ENCODE data around the gene FUNDC2. TPM values are rescaled to one million over a fixed set of nuclear protein-coding genes. Genes with fewer than 3 reads are reported as not detected.
"Not testable (repeated sequence)": the region's sequence is repeated elsewhere in the genome, so short reads cannot be mapped to it uniquely, and the experiment has no call there.

Gene FUNDC2
- total RNA-seq, 2 donors from 2014 or later = 43.7 to 51.8 TPM

GRCh38 chrX:154991476-154991875 lies 35.2 kb upstream of the FUNDC2 start:
- TF ChIP-seq CTCF (IDR thresholded peaks at IDR 0.05) = no peak
- Histone ChIP-seq H3K4me3 (no peak overlapping the region), H3K36me3 (no peaks in the 10 kb centered on the region), H3K4me1 (ENCODE audit: control insufficient read depth in 1 of 2, low read depth in 2 of 2) (no peaks in the 10 kb centered on the region), H3K27me3 (replicated peaks; ENCODE audit: insufficient read depth) (no peaks in the 10 kb centered on the region), H3K27ac (no peak overlapping the region), H3K9me3 (no peaks in the 10 kb centered on the region)
- no peak for ATAC-seq (ENCODE audit: insufficient number of reproducible peaks, low FRiP score, low read depth)
- DNase-seq (ENCODE audit: low spot score) = no peak

- DNase-seq (ENCODE audit: low spot score) (no peak), ATAC-seq (ENCODE audit: insufficient number of reproducible peaks, low FRiP score, low read depth) (no peak)
- Histone ChIP-seq H3K4me1 (ENCODE audit: control insufficient read depth in 1 of 2, low read depth in 2 of 2) (no peaks in the 10 kb centered on the region), H3K9me3 (no peaks in the 10 kb centered on the region), H3K27me3 (replicated peaks; ENCODE audit: insufficient read depth) (no peaks in the 10 kb centered on the region), H3K36me3 (no peaks in the 10 kb centered on the region), H3K27ac (no peak overlapping the region), H3K4me3 (no peak overlapping the region)
- no peak for TF ChIP-seq CTCF (IDR thresholded peaks at IDR 0.05)
These were observed 28.3 kb upstream of the FUNDC2 start for GRCh38 chrX:154998204-154998880.

- no peak for TF ChIP-seq CTCF (IDR thresholded peaks at IDR 0.05)
- no peak overlapping the region for H3K4me3 ChIP-seq
- no peak overlapping the region for H3K27ac ChIP-seq
- H3K36me3 ChIP-seq = no peaks in the 10 kb centered on the region
- no peak for DNase-seq (ENCODE audit: low spot score)
- ATAC-seq (ENCODE audit: insufficient number of reproducible peaks, low FRiP score, low read depth) = no peak
- H3K9me3 ChIP-seq = no peaks in the 10 kb centered on the region
- no peaks in the 10 kb centered on the region for H3K4me1 ChIP-seq (ENCODE audit: control insufficient read depth in 1 of 2, low read depth in 2 of 2)
- H3K27me3 ChIP-seq (replicated peaks; ENCODE audit: insufficient read depth) = no peaks in the 10 kb centered on the region
These were observed 25.8 kb upstream of the FUNDC2 start for GRCh38 chrX:155000841-155001240.

GRCh38 chrX:155001873-155002272 lies 24.8 kb upstream of the FUNDC2 start:
- Histone ChIP-seq H3K9me3 (no peaks in the 10 kb centered on the region), H3K36me3 (no peaks in the 10 kb centered on the region), H3K27ac (no peak overlapping the region), H3K4me3 (no peak overlapping the region), H3K4me1 (ENCODE audit: control insufficient read depth in 1 of 2, low read depth in 2 of 2) (no peaks in the 10 kb centered on the region), H3K27me3 (replicated peaks; ENCODE audit: insufficient read depth) (no peaks in the 10 kb centered on the region)
- DNase-seq (ENCODE audit: low spot score) = no peak
- no peak for TF ChIP-seq CTCF (IDR thresholded peaks at IDR 0.05)
- no peak for ATAC-seq (ENCODE audit: insufficient number of reproducible peaks, low FRiP score, low read depth)

GRCh38 chrX:155005190-155005589 lies 21.5 kb upstream of the FUNDC2 start:
- Histone ChIP-seq H3K4me1 (ENCODE audit: control insufficient read depth in 1 of 2, low read depth in 2 of 2) (no peaks in the 10 kb centered on the region), H3K27me3 (replicated peaks; ENCODE audit: insufficient read depth) (no peaks in the 10 kb centered on the region), H3K27ac (no peak overlapping the region), H3K9me3 (no peaks in the 10 kb centered on the region), H3K36me3 (no peaks in the 10 kb centered on the region), H3K4me3 (no peak overlapping the region)
- DNase-seq (ENCODE audit: low spot score) (no peak), ATAC-seq (ENCODE audit: insufficient number of reproducible peaks, low FRiP score, low read depth) (no peak)
- TF ChIP-seq CTCF (IDR thresholded peaks at IDR 0.05) = no peak

- not testable (repeated sequence) for DNase-seq (ENCODE audit: low spot score); H3K4me3 ChIP-seq; H3K27ac ChIP-seq; H3K4me1 ChIP-seq (ENCODE audit: control insufficient read depth in 1 of 2, low read depth in 2 of 2); ATAC-seq (ENCODE audit: insufficient number of reproducible peaks, low FRiP score, low read depth); H3K27me3 ChIP-seq (replicated peaks; ENCODE audit: insufficient read depth); H3K9me3 ChIP-seq; H3K36me3 ChIP-seq
These were observed 20.3 kb upstream of the FUNDC2 start for GRCh38 chrX:155006379-155006778.

GRCh38 chrX:155006913-155007671 lies 19.6 kb upstream of the FUNDC2 start:
- not testable (repeated sequence) for H3K27ac ChIP-seq; H3K4me3 ChIP-seq; H3K27me3 ChIP-seq (replicated peaks; ENCODE audit: insufficient read depth); DNase-seq (ENCODE audit: low spot score); H3K9me3 ChIP-seq; ATAC-seq (ENCODE audit: insufficient number of reproducible peaks, low FRiP score, low read depth); H3K36me3 ChIP-seq; H3K4me1 ChIP-seq (ENCODE audit: control insufficient read depth in 1 of 2, low read depth in 2 of 2)

- not testable (repeated sequence) for ATAC-seq (ENCODE audit: insufficient number of reproducible peaks, low FRiP score, low read depth); H3K9me3 ChIP-seq; H3K27me3 ChIP-seq (replicated peaks; ENCODE audit: insufficient read depth); H3K4me3 ChIP-seq; H3K4me1 ChIP-seq (ENCODE audit: control insufficient read depth in 1 of 2, low read depth in 2 of 2); H3K36me3 ChIP-seq; DNase-seq (ENCODE audit: low spot score); H3K27ac ChIP-seq
These were observed 18.1 kb upstream of the FUNDC2 start for GRCh38 chrX:155008578-155008977.

All from thoracic aorta (tissue), 2 donors.